Osteocyte (in vitro differentiated cells): ENCODE data around the gene CDK4. TPM values are rescaled to one million over a fixed set of nuclear protein-coding genes. Genes with fewer than 3 reads are reported as not detected.

ENCODE experiments used
- DNase-seq: peaks from one replicate; pipeline ENCODE4 v3.0.0; 2021; ENCODE audit warnings: mixed read lengths; ENCODE audit not compliant: unreplicated experiment; ENCODE audit errors: extremely low spot score
- H3K27ac Mint-ChIP-seq: one replicate; pipeline ENCODE4 v1.8.0; 2021; ENCODE audit warnings: mild to moderate bottlenecking, mixed read lengths; ENCODE audit not compliant: unreplicated experiment
- H3K27me3 Mint-ChIP-seq: one replicate; pipeline ENCODE4 v1.8.0; 2021; ENCODE audit warnings: mixed read lengths; ENCODE audit not compliant: unreplicated experiment
- H3K36me3 Mint-ChIP-seq: one replicate; pipeline ENCODE4 v1.8.0; 2021; ENCODE audit warnings: mixed read lengths; ENCODE audit not compliant: unreplicated experiment
- H3K4me1 Mint-ChIP-seq: one replicate; pipeline ENCODE4 v1.8.0; 2021; ENCODE audit warnings: mixed read lengths; ENCODE audit not compliant: unreplicated experiment
- H3K4me3 Mint-ChIP-seq: one replicate; pipeline ENCODE4 v1.8.0; 2021; ENCODE audit warnings: mild to moderate bottlenecking, moderate library complexity, mixed read lengths; ENCODE audit not compliant: unreplicated experiment
- H3K9me3 Mint-ChIP-seq: one replicate; pipeline ENCODE4 v1.8.0; 2021; ENCODE audit warnings: mixed read lengths; ENCODE audit not compliant: unreplicated experiment
- CTCF ChIP-seq: fragments of 200-600 bp; sonication (generic); IDR thresholded peaks from 2 replicates; pipeline ENCODE4 v1.5.0; 2021; ENCODE audit warnings: antibody characterized with exemption, mild to moderate bottlenecking, moderate library complexity
- long read RNA-seq: library from polyadenylated mRNA; unstranded; transcript quantifications from one replicate; pipeline ENCODE4 v2.0.0, GENCODE V29; 2021
- total RNA-seq: library from RNA; stranded (reverse); gene quantifications from 2 replicates; pipeline ENCODE4 v1.2.1, GENCODE V29; 2021

Gene CDK4
- 137 and 142 TPM in 2 replicates for total RNA-seq
- long read RNA-seq, transcript CDK4-201 (8 exons, 2,076 nt) = major isoform, 334 of 354 reads
- long read RNA-seq, partial matches to known transcripts = 4 of 354 reads
- long read RNA-seq, other reads (novel, unspliced or antisense) = 13 of 354 reads

DNA sequence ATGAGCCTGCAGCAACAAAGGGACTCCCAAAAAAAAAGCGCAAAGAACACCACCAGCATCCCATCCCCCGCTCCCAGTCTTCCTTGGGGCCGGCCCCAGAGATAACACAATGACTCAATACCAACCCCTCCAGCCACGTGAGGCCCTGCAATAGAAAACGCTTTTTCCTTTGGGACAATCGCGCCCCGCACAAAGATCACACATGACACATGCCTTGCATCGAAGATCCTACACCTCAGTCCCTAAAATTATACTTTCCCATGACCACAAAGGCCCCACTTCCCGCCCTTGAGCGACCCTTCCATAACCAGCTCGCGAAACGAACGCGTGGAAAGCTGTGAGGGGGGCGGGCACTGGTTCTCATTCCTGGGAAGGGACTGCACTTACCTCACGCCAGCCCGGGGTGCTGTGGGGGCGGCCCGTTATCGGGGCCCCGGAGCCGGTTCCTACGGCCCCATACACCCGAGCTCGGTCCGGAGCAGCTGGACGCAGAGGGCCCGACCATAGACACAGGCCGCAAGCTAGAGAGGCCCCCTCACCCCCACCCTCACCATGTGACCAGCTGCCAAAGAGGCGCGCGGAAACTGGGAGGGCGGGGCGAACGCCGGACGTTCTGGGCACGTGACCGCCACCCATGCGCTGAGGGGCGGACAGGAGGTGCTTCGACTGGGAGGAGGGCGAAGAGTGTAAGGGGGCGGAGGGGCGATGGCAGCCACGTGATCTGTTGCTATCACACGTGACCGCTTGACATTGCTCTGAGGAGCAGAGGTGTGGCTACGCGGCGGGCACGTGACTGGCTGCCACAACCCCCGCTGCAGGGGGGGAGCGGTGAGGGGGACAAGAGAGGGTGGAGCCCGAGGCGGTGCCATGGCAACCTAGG lies at the start of gene CDK4:
Gene CDK4, minus strand, starts transcription at position 523 of the 880 bp plus-strand sequence. CDS start 593 bp downstream, outside the sequence.
- no peak for TF ChIP-seq CTCF
- Mint-ChIP-seq H3K27ac (peak within 1 kb of the TSS; percentile 93), H3K9me3 (no peaks in the 10 kb centered on the region), H3K4me1 (peaks cover 40% of the 10 kb centered on the region), H3K36me3 (peaks cover 25% of the 10 kb centered on the region), H3K4me3 (peak within 1 kb of the TSS; percentile 94), H3K27me3 (no peaks in the 10 kb centered on the region)
- DNase-seq = peak; percentile 100

- Mint-ChIP-seq H3K4me1 (no peaks in the 10 kb centered on the region), H3K27me3 (no peaks in the 10 kb centered on the region), H3K9me3 (no peaks in the 10 kb centered on the region), H3K4me3 (no peak overlapping the region), H3K36me3 (peaks cover 42% of the 10 kb centered on the region), H3K27ac (no peak overlapping the region)
- TF ChIP-seq CTCF = no peak
- no peak for DNase-seq
Measured at GRCh38 chr12:57800965-57801364, 48.9 kb upstream of the CDK4 start.

- H3K4me1 Mint-ChIP-seq = no peaks in the 10 kb centered on the region
- no peak for TF ChIP-seq CTCF
- no peak for DNase-seq
- no peak overlapping the region for H3K4me3 Mint-ChIP-seq
- H3K36me3 Mint-ChIP-seq = peaks cover 49% of the 10 kb centered on the region
- H3K9me3 Mint-ChIP-seq = no peaks in the 10 kb centered on the region
- H3K27ac Mint-ChIP-seq = no peak overlapping the region
- H3K27me3 Mint-ChIP-seq = no peaks in the 10 kb centered on the region
Measured at GRCh38 chr12:57797933-57798332, 45.8 kb upstream of the CDK4 start.

DNA sequence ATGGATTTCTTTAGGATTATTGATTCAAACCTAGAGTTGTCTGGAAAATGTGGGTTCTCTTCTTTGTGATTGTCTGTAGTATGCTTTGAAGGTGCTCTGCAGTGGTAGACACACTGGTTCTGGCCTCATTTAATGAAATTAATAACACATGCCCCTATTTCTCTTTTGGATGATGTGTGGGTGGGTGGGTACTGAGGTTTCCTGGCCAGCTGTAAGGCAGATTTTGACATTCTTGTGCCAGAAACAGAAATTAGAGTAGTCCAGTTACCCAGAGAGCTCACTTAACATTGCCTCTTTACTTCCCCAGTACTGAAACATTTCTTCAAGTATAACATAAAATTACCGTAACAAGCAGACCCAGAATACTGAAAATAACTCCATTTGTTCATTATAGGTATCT lies 44.9 kb upstream of the CDK4 start:
- Mint-ChIP-seq H3K4me1 (no peaks in the 10 kb centered on the region), H3K27ac (no peak overlapping the region), H3K4me3 (no peak overlapping the region), H3K9me3 (no peaks in the 10 kb centered on the region), H3K36me3 (peaks cover 44% of the 10 kb centered on the region), H3K27me3 (no peaks in the 10 kb centered on the region)
- TF ChIP-seq CTCF = no peak
- DNase-seq = no peak

DNA sequence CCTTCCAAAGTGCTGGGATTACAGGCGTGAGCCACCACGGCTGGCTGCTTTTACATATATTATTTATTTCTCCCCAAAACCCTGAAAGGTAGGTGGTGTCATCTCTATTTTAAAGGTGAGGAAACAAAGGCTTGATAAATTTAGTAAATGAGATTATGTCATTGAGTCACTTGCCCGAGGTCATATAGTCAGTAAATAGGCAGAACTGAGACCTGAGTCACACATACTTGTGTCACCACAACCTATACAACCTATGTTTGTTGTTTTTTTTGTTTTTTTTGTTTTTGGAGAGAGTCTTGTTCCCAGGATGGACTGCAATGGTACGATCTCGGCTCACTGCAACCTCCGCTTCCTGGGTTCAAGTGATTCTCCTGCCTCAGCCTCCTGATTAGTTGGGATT lies 43.2 kb upstream of the CDK4 start:
- Mint-ChIP-seq H3K4me3 (no peak overlapping the region), H3K27ac (no peak overlapping the region), H3K9me3 (no peaks in the 10 kb centered on the region), H3K4me1 (no peaks in the 10 kb centered on the region), H3K27me3 (no peaks in the 10 kb centered on the region), H3K36me3 (peaks cover 42% of the 10 kb centered on the region)
- DNase-seq = no peak
- TF ChIP-seq CTCF = no peak
